Natural killer cell (primary cell): Measurements from ENCODE around the gene DHX58. TPM values are rescaled to one million over a fixed set of nuclear protein-coding genes. Genes with fewer than 3 reads are reported as not detected.

Source experiments
- ATAC-seq, 3 donors: fragments of 150-1000 bp in 2 of 3; fragments of 200-7000 bp in 1 of 3; cut with Tn5 transposase; 1 replicate in 1 of 3; 2 replicates in 2 of 3; pipeline ENCODE4 v1.10.0; 2021; ENCODE audit warnings: mild to moderate bottlenecking in 2 of 3, moderate library complexity in 2 of 3
- DNase-seq, 2 donors: peaks; one replicate each; pipeline versions ENCODE4 v3.0.0 to v3.0.0-alpha.2; 2013 to 2021; ENCODE audit warnings: mixed read lengths in 1 of 2
- H3K27ac ChIP-seq: one replicate; pipeline ENCODE4 v1.5.1; 2013; ENCODE audit warnings: mild to moderate bottlenecking, low read length
- H3K27me3 ChIP-seq: one replicate; pipeline ENCODE4 v1.6.1; 2013; ENCODE audit warnings: low read length; ENCODE audit not compliant: control insufficient read depth, insufficient read depth
- H3K36me3 ChIP-seq: one replicate; pipeline ENCODE4 v1.6.1; 2013; ENCODE audit warnings: low read length; ENCODE audit not compliant: control insufficient read depth, insufficient read depth
- H3K4me1 ChIP-seq: one replicate; pipeline ENCODE4 v1.6.1; 2013; ENCODE audit warnings: low read length; ENCODE audit not compliant: control insufficient read depth, insufficient read depth
- H3K4me3 ChIP-seq: one replicate; pipeline ENCODE4 v1.5.1; 2013; ENCODE audit warnings: low read length
- H3K9me3 ChIP-seq: one replicate; pipeline ENCODE4 v1.6.1; 2013; ENCODE audit warnings: low read length; ENCODE audit not compliant: control insufficient read depth, insufficient read depth
- H3K27ac Mint-ChIP-seq, 2 donors: one replicate each; pipeline ENCODE4 v1.8.0; 2022; ENCODE audit warnings: mild to moderate bottlenecking in 2 of 2, mixed read lengths in 2 of 2, moderate library complexity in 1 of 2
- H3K27me3 Mint-ChIP-seq, 2 donors: one replicate each; pipeline ENCODE4 v1.8.0; 2022; ENCODE audit warnings: low read depth in 2 of 2, mixed read lengths in 2 of 2
- H3K36me3 Mint-ChIP-seq: one replicate; pipeline ENCODE4 v1.8.0; 2022; ENCODE audit warnings: mixed read lengths
- H3K4me1 Mint-ChIP-seq, 2 donors: one replicate each; pipeline ENCODE4 v1.8.0; 2022; ENCODE audit warnings: mixed read lengths in 2 of 2
- H3K4me3 Mint-ChIP-seq: one replicate; pipeline ENCODE4 v1.8.0; 2022; ENCODE audit warnings: mild to moderate bottlenecking, moderate library complexity, mixed read lengths
- H3K9me3 Mint-ChIP-seq, 2 donors: one replicate each; pipeline ENCODE4 v1.8.0; 2022; ENCODE audit warnings: mixed read lengths in 2 of 2
- WGBS: methylation state at CpG from one replicate; pipeline ENCODE4 v1.1.7; 2013; ENCODE audit warnings: missing lambda C conversion rate; ENCODE audit not compliant: insufficient coverage; 5-methylcytosine and 5-hydroxymethylcytosine counted together
- intact Hi-C: fragments of 100-400 bp; cut with micrococcal nuclease; formaldehyde crosslinking; loops from one replicate; pipeline ENCODE4 v1.14.2; 2022
- total RNA-seq, 4 donors: library from RNA; stranded (reverse); fragments of 120-200 nt in 1 of 4; gene quantifications; one replicate each; pipeline versions ENCODE4 v1.2.3 to v1.2.4, GENCODE V29; 2013 to 2022
- TF ChIP-seq, protein P1 (sequence below): fragments of 200-600 bp; IDR thresholded peaks from one replicate; pipeline ENCODE4 v1.8.0; 2022; ENCODE audit warnings: antibody characterized with exemption

Gene DHX58
- total RNA-seq, 3 donors from 2014 or later (not counting 1 experiment from before 2014, with no cell fraction given): 22.0 to 29.0 (median 24.5) TPM

DNA sequence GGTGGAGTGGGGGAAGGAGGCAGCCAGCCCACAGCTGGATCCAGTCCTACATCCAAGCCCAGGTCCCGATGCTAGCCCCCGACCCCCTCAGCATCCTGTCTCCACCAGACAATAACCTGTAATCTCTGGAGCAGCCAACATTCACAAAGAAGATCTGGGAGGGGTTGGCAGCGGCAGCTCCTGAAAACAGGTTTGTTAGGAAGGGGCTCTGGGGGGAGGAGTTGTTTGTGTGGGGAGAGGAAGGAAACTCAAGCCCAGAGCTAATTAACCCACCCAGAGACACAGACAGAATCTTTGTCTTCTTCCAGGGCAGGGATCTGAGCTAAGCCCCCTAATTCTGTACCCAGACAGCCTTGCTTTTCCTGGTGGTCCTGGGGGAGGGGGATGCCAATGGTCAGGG, 57.5 kb downstream of the DHX58 start:
- no peak overlapping the region for H3K27ac ChIP-seq
- DNase-seq (no peak), ATAC-seq (no peak)
- H3K4me3 Mint-ChIP-seq: no peak overlapping the region
- H3K27me3 Mint-ChIP-seq: peaks cover 15 to 19% of the 10 kb centered on the region in 2 donors
- no CpG with 5 or more reads among the region's 3 CpGs for WGBS
- H3K27ac Mint-ChIP-seq: no peak overlapping the region
- no peaks in the 10 kb centered on the region for H3K9me3 Mint-ChIP-seq
- peaks cover 5 to 8% of the 10 kb centered on the region in 2 donors for H3K4me1 Mint-ChIP-seq
- no peaks in the 10 kb centered on the region for H3K36me3 ChIP-seq
- no peak overlapping the region for H3K4me3 ChIP-seq
- TF ChIP-seq, protein P1, sequence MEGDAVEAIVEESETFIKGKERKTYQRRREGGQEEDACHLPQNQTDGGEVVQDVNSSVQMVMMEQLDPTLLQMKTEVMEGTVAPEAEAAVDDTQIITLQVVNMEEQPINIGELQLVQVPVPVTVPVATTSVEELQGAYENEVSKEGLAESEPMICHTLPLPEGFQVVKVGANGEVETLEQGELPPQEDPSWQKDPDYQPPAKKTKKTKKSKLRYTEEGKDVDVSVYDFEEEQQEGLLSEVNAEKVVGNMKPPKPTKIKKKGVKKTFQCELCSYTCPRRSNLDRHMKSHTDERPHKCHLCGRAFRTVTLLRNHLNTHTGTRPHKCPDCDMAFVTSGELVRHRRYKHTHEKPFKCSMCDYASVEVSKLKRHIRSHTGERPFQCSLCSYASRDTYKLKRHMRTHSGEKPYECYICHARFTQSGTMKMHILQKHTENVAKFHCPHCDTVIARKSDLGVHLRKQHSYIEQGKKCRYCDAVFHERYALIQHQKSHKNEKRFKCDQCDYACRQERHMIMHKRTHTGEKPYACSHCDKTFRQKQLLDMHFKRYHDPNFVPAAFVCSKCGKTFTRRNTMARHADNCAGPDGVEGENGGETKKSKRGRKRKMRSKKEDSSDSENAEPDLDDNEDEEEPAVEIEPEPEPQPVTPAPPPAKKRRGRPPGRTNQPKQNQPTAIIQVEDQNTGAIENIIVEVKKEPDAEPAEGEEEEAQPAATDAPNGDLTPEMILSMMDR: no peak
- H3K4me1 ChIP-seq: peaks cover 7% of the 10 kb centered on the region
- H3K27me3 ChIP-seq: peaks cover 7% of the 10 kb centered on the region
- intact Hi-C loops: no loop called here
- no peaks in the 10 kb centered on the region for H3K9me3 ChIP-seq
- no peaks in the 10 kb centered on the region for H3K36me3 Mint-ChIP-seq

DNA sequence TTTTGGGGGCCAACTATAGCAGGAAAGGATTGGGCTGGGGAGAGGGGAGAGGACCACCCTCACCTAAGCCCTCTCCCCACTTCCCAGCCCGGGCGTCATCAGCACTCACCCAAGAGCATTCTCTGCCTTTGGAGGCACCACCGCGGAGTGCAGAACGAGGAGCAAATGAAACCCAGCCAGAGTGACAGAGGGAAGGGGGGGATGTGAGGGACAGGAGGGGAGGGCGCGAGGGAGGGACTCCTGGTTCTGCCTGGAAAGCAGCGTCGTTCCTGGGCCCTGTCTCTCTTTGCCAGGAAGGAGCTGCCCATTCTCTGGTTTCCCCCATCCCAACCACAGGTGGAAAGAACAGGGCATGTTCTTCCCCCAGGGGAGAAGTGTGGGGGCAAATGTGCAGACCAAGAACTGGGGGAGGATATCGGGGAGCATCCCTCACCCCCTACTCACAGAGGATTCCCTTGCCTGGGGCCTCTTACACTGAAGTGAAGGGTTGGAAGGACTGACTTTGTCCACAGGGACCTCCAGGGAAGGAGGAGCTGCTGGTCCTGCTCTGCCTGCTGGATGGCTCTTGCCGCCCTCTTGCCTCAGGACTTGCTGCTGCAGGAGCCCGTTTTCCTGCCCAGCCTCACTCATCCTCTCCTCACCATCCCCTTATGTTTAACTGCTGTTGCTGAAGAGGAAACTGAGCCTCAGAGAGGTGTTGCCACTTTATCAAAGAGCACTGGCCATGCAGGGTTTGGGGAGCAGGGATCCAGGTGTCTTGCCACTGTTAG, 58.6 kb downstream of the DHX58 start:
- no peak overlapping the region for H3K27ac Mint-ChIP-seq
- peaks cover 10% of the 10 kb centered on the region for H3K4me1 ChIP-seq
- peaks cover 21 to 23% of the 10 kb centered on the region in 2 donors for H3K27me3 Mint-ChIP-seq
- ATAC-seq (no peak), DNase-seq (no peak)
- H3K27me3 ChIP-seq: peaks cover 12% of the 10 kb centered on the region
- no peaks in the 10 kb centered on the region for H3K36me3 ChIP-seq
- H3K9me3 ChIP-seq: no peaks in the 10 kb centered on the region
- H3K4me1 Mint-ChIP-seq: peaks cover 5 to 8% of the 10 kb centered on the region in 2 donors
- no peak overlapping the region for H3K27ac ChIP-seq
- H3K9me3 Mint-ChIP-seq: no peaks in the 10 kb centered on the region
- no peak overlapping the region for H3K4me3 Mint-ChIP-seq
- H3K36me3 Mint-ChIP-seq: no peaks in the 10 kb centered on the region
- no peak overlapping the region for H3K4me3 ChIP-seq
- 51% methylated on average over 7 of the region's 12 CpGs for WGBS
- intact Hi-C loops: no loop called here
- TF ChIP-seq, protein P1: no peak

- Histone ChIP-seq H3K9me3 (no peaks in the 10 kb centered on the region), H3K27me3 (peaks cover 12% of the 10 kb centered on the region), H3K4me1 (peaks cover 10% of the 10 kb centered on the region), H3K36me3 (no peaks in the 10 kb centered on the region), H3K4me3 (no peak overlapping the region), H3K27ac (no peak overlapping the region)
- H3K27me3 Mint-ChIP-seq: peaks cover 23 to 28% of the 10 kb centered on the region in 2 donors
- 80% methylated on average over 6 of the region's 6 CpGs for WGBS
- H3K9me3 Mint-ChIP-seq: no peaks in the 10 kb centered on the region
- intact Hi-C loops: no loop called here
- TF ChIP-seq, protein P1: no peak
- DNase-seq (no peak), ATAC-seq (no peak)
- no peak overlapping the region for H3K27ac Mint-ChIP-seq
- H3K4me3 Mint-ChIP-seq: no peak overlapping the region
- peaks cover 5 to 8% of the 10 kb centered on the region in 2 donors for H3K4me1 Mint-ChIP-seq
- no peaks in the 10 kb centered on the region for H3K36me3 Mint-ChIP-seq
These were observed 60.1 kb downstream of the DHX58 start for GRCh38 chr17:42052346-42052877.
